ENCODE results near the gene SPOCK2. TPM values are rescaled to one million over a fixed set of nuclear protein-coding genes. Genes with fewer than 3 reads are reported as not detected.

Gene SPOCK2
- polyA plus RNA-seq, 1 experiment = 0.02 TPM

GRCh38 chr10:72044417-72045041 is 43.8 kb downstream of the SPOCK2 start:
- H3K27me3 ChIP-seq (ENCODE audit: control insufficient read depth, insufficient read depth, low read length) = no peaks in the 10 kb centered on the region
- H3K27ac ChIP-seq (ENCODE audit: low read depth, low read length) = no peak overlapping the region
- TF ChIP-seq, protein P1, sequence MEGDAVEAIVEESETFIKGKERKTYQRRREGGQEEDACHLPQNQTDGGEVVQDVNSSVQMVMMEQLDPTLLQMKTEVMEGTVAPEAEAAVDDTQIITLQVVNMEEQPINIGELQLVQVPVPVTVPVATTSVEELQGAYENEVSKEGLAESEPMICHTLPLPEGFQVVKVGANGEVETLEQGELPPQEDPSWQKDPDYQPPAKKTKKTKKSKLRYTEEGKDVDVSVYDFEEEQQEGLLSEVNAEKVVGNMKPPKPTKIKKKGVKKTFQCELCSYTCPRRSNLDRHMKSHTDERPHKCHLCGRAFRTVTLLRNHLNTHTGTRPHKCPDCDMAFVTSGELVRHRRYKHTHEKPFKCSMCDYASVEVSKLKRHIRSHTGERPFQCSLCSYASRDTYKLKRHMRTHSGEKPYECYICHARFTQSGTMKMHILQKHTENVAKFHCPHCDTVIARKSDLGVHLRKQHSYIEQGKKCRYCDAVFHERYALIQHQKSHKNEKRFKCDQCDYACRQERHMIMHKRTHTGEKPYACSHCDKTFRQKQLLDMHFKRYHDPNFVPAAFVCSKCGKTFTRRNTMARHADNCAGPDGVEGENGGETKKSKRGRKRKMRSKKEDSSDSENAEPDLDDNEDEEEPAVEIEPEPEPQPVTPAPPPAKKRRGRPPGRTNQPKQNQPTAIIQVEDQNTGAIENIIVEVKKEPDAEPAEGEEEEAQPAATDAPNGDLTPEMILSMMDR (IDR thresholded peaks at IDR 0.05; ENCODE audit: low read depth, low read length) = peak; percentile 37; the same call in 1 of the 2 replicates
- no peak for DNase-seq (ENCODE audit: low read depth, low spot score)
- H3K4me3 ChIP-seq (ENCODE audit: low read depth, low read length) = no peak overlapping the region
- peaks cover 2% of the 10 kb centered on the region for H3K9me3 ChIP-seq (ENCODE audit: control insufficient read depth, insufficient read depth, low read length)
- ChIA-PET CTCF (interaction anchor here (1.5 to 8.3 kb wide), 2 partner anchors 68 to 147 kb away, joined by 3 to 168 read pairs; no protein-coding TSS in a partner anchor), POLR2A (no interaction called here)

GRCh38 chr10:72043016-72043834 is 45.1 kb downstream of the SPOCK2 start:
- DNase-seq (ENCODE audit: low read depth, low spot score) = no peak
- Histone ChIP-seq H3K27ac (ENCODE audit: low read depth, low read length) (no peak overlapping the region), H3K4me3 (ENCODE audit: low read depth, low read length) (no peak overlapping the region), H3K27me3 (ENCODE audit: control insufficient read depth, insufficient read depth, low read length) (no peaks in the 10 kb centered on the region), H3K9me3 (ENCODE audit: control insufficient read depth, insufficient read depth, low read length) (no peaks in the 10 kb centered on the region; the same call in none of the 2 replicates)
- TF ChIP-seq, protein P1 (IDR thresholded peaks at IDR 0.05; ENCODE audit: low read depth, low read length) = no peak
- ChIA-PET POLR2A (no interaction called here), CTCF (interaction anchor here (0.6 to 8.3 kb wide), 2 partner anchors 113 to 146 kb away, joined by 3 to 168 read pairs; no protein-coding TSS in a partner anchor)

GRCh38 chr10:72041491-72041890 is 46.9 kb downstream of the SPOCK2 start:
- no peaks in the 10 kb centered on the region; the same call in none of the 2 replicates for H3K9me3 ChIP-seq (ENCODE audit: control insufficient read depth, insufficient read depth, low read length)
- no peak overlapping the region for H3K27ac ChIP-seq (ENCODE audit: low read depth, low read length)
- CTCF ChIA-PET = interaction anchor here (0.8 to 3.8 kb wide), 2 partner anchors 145 kb away, joined by 3 to 33 read pairs; no protein-coding TSS in a partner anchor
- TF ChIP-seq, protein P1 (IDR thresholded peaks at IDR 0.05; ENCODE audit: low read depth, low read length) = no peak
- POLR2A ChIA-PET = no interaction called here
- no peak for DNase-seq (ENCODE audit: low read depth, low spot score)
- no peaks in the 10 kb centered on the region for H3K27me3 ChIP-seq (ENCODE audit: control insufficient read depth, insufficient read depth, low read length)
- H3K4me3 ChIP-seq (ENCODE audit: low read depth, low read length) = no peak overlapping the region

GRCh38 chr10:72039377-72039776 is 49.0 kb downstream of the SPOCK2 start:
- Histone ChIP-seq H3K4me3 (ENCODE audit: low read depth, low read length) (no peak overlapping the region), H3K27ac (ENCODE audit: low read depth, low read length) (no peak overlapping the region), H3K27me3 (ENCODE audit: control insufficient read depth, insufficient read depth, low read length) (no peaks in the 10 kb centered on the region), H3K9me3 (ENCODE audit: control insufficient read depth, insufficient read depth, low read length) (no peaks in the 10 kb centered on the region; the same call in 1 of the 2 replicates)
- POLR2A ChIA-PET = no interaction called here
- no peak for DNase-seq (ENCODE audit: low read depth, low spot score)
- TF ChIP-seq, protein P1 (IDR thresholded peaks at IDR 0.05; ENCODE audit: low read depth, low read length) = no peak
- CTCF ChIA-PET = interaction anchor here (0.7 to 4.0 kb wide), 3 partner anchors 9 to 143 kb away, joined by 4 to 40 read pairs (median 33); no protein-coding TSS in a partner anchor

Measured in AG04450 (cell line).